OCI-LY7 (cell line): ENCODE data around the gene PATE4. TPM values are rescaled to one million over a fixed set of nuclear protein-coding genes. Genes with fewer than 3 reads are reported as not detected.

Experiments used
- Bru-seq: library from RNA; stranded (reverse); fragments of 400-500 nt; gene quantifications from one replicate; lab custom pipeline; 2021; lab: Mats Ljungman, UMichigan
- BruChase-seq, 2 experiments: library from RNA; stranded (reverse); fragments of 400-500 nt; gene quantifications; one replicate each; lab custom pipeline; 2021; lab: Mats Ljungman, UMichigan
- BruUV-seq: library from RNA; stranded (reverse); fragments of 400-500 nt; replicated peaks from 2 replicates; lab custom pipeline; 2021; lab: Mats Ljungman, UMichigan
- CTCF ChIA-PET: fragments of 300-600 bp; sonication (Branson Sonifier 250); formaldehyde crosslinking; loops from one replicate; lab custom pipeline; 2022; ENCODE audit warnings: antibody characterized with exemption; ENCODE audit not compliant: unreplicated experiment; lab: Charles Lee
- POLR2A ChIA-PET: fragments of 300-600 bp; sonication (Branson Sonifier 250); formaldehyde crosslinking; loops from one replicate; lab custom pipeline; 2022; ENCODE audit warnings: antibody characterized with exemption; lab: Charles Lee
- DNase-seq: peaks from one replicate; pipeline ENCODE4 v3.0.0-alpha.2; 2015; ENCODE audit warnings: low spot score
- H2AFZ ChIP-seq: fragments of 200-600 bp; sonication (generic), shearing (Covaris generic); 2 replicates; pipeline ENCODE4 v1.6.1; 2014; ENCODE audit warnings: mild to moderate bottlenecking, antibody characterized with exemption, low read length, moderate library complexity
- H3K27ac ChIP-seq: fragments of 200-600 bp; sonication (generic); 2 replicates; pipeline ENCODE4 v1.5.1; 2014; ENCODE audit warnings: mixed run types, low read depth, mild to moderate bottlenecking, moderate library complexity, low read length, inconsistent platforms; ENCODE audit not compliant: poor library complexity, severe bottlenecking
- H3K36me3 ChIP-seq: fragments of 200-600 bp; sonication (generic); 2 replicates; pipeline ENCODE4 v1.6.1; 2014; ENCODE audit warnings: mild to moderate bottlenecking, antibody characterized with exemption, low read length, moderate library complexity, mixed read lengths; ENCODE audit not compliant: insufficient read depth
- H3K4me1 ChIP-seq: fragments of 200-600 bp; sonication (generic); 2 replicates; pipeline ENCODE4 v1.5.1; 2014; ENCODE audit warnings: mild to moderate bottlenecking, low read length; ENCODE audit not compliant: insufficient read depth, poor library complexity, severe bottlenecking
- H3K4me2 ChIP-seq: fragments of 200-600 bp; sonication (generic); 2 replicates; pipeline ENCODE4 v1.6.1; 2014; ENCODE audit warnings: mild to moderate bottlenecking, low read length
- H3K4me3 ChIP-seq: fragments of 200-600 bp; sonication (generic); 2 replicates; pipeline ENCODE4 v1.5.1; 2014; ENCODE audit warnings: mild to moderate bottlenecking, low read depth, low read length; ENCODE audit not compliant: poor library complexity, severe bottlenecking
- H3K79me2 ChIP-seq: fragments of 200-600 bp; sonication (generic); 2 replicates; pipeline ENCODE4 v1.6.1; 2016; ENCODE audit warnings: low read depth, mild to moderate bottlenecking, low read length, moderate library complexity, mixed read lengths; ENCODE audit not compliant: insufficient read depth
- H3K9me2 ChIP-seq: fragments of 200-600 bp; sonication (generic); 2 replicates; pipeline ENCODE4 v1.6.1; 2016; ENCODE audit warnings: mild to moderate bottlenecking, low read length, mixed read lengths; ENCODE audit not compliant: insufficient read depth
- H3K9me3 ChIP-seq: fragments of 200-600 bp; sonication (generic); 2 replicates; pipeline ENCODE4 v1.6.1; 2014; ENCODE audit warnings: mild to moderate bottlenecking, mixed run types, low read length, mixed read lengths
- H4K20me1 ChIP-seq: fragments of 200-600 bp; sonication (generic); 2 replicates; pipeline ENCODE4 v1.6.1; 2014; ENCODE audit warnings: mild to moderate bottlenecking, antibody characterized with exemption, low read length, moderate library complexity, mixed read lengths; ENCODE audit not compliant: insufficient read depth
- CTCF ChIP-seq: fragments of 200-600 bp; sonication (generic); conservative IDR thresholded peaks from 2 replicates; pipeline ENCODE4 v1.5.1; 2014; ENCODE audit warnings: mild to moderate bottlenecking, antibody characterized with exemption, low read length, moderate library complexity, mixed read lengths
- EZH2phosphoT487 ChIP-seq: fragments of 200-600 bp; sonication (generic); IDR thresholded peaks from 2 replicates; pipeline ENCODE4 v1.6.1; 2018; ENCODE audit warnings: low read depth, borderline replicate concordance, mild to moderate bottlenecking, mixed run types, antibody characterized with exemption, low read length, moderate library complexity, mixed read lengths
- intact Hi-C: fragments of 100-400 bp; cut with micrococcal nuclease; formaldehyde crosslinking; loops from one replicate; pipeline ENCODE4 v1.10.0; 2022; ENCODE audit not compliant: unreplicated experiment
- long read RNA-seq: library from polyadenylated mRNA; stranded (forward); transcript quantifications from one replicate; pipeline ENCODE4 v2.0.0, GENCODE V29; 2022
- total RNA-seq, 2 experiments: library from RNA; depleted of rRNA in 1 of 2; stranded (reverse); fragments of >200 nt in 1 of 2; shearing (Covaris generic) in 1 of 2; gene quantifications; 2 replicates each; pipeline ENCODE4 v1.2.3, GENCODE V29; 2014 to 2022

PATE4 gene
- not detected in 2 replicates for total RNA-seq (2014; rRNA removed; shearing (Covaris generic))
- not detected in 2 replicates for total RNA-seq (2022)
- Bru-seq, nascent RNA = not detected
- BruChase-seq, experiment 1, labeled RNA remaining after a 6-hour chase = not detected
- BruChase-seq, experiment 2, labeled RNA remaining after a 2-hour chase = not detected
- long read RNA-seq = 0 reads

GRCh38 chr11:125833016-125833415 lies at the start of gene PATE4:
TSS of gene PATE4 (plus strand) at chr11:125833316. CDS start at chr11:125833360, 44 bp downstream.
- no peak for DNase-seq
- no peaks in the 10 kb centered on the region for H3K36me3 ChIP-seq
- no peak within 1 kb of the TSS for H2AFZ ChIP-seq
- TF ChIP-seq CTCF (no peak), EZH2phosphoT487 (no peak)
- H3K4me3 ChIP-seq = no peak within 1 kb of the TSS
- H3K9me2 ChIP-seq = no peaks in the 10 kb centered on the region
- no peak within 1 kb of the TSS for H3K27ac ChIP-seq
- H3K9me3 ChIP-seq = no peaks in the 10 kb centered on the region
- H4K20me1 ChIP-seq = no peaks in the 10 kb centered on the region
- intact Hi-C loops = no loop called here
- no peaks in the 10 kb centered on the region for H3K4me1 ChIP-seq
- no TSS peak for BruUV-seq
- POLR2A ChIA-PET = no interaction called here
- no peak within 1 kb of the TSS for H3K4me2 ChIP-seq
- CTCF ChIA-PET = no interaction called here
- no peaks in the 10 kb centered on the region for H3K79me2 ChIP-seq

- no peaks in the 10 kb centered on the region for H3K4me1 ChIP-seq
- BruUV-seq = no TSS peak
- H3K9me3 ChIP-seq = no peaks in the 10 kb centered on the region
- TF ChIP-seq CTCF = no peak
- TF ChIP-seq EZH2phosphoT487 = no peak
- CTCF ChIA-PET = no interaction called here
- intact Hi-C loops = no loop called here
- H3K4me2 ChIP-seq = no peak overlapping the region
- no peak overlapping the region for H2AFZ ChIP-seq
- no peaks in the 10 kb centered on the region for H3K79me2 ChIP-seq
- POLR2A ChIA-PET = no interaction called here
- H3K27ac ChIP-seq = no peak overlapping the region
- H3K9me2 ChIP-seq = no peaks in the 10 kb centered on the region
- H3K36me3 ChIP-seq = no peaks in the 10 kb centered on the region
- DNase-seq = no peak
- no peaks in the 10 kb centered on the region for H4K20me1 ChIP-seq
- H3K4me3 ChIP-seq = no peak overlapping the region
These were observed 48.4 kb upstream of the PATE4 start for GRCh38 chr11:125784678-125785077.

DNA sequence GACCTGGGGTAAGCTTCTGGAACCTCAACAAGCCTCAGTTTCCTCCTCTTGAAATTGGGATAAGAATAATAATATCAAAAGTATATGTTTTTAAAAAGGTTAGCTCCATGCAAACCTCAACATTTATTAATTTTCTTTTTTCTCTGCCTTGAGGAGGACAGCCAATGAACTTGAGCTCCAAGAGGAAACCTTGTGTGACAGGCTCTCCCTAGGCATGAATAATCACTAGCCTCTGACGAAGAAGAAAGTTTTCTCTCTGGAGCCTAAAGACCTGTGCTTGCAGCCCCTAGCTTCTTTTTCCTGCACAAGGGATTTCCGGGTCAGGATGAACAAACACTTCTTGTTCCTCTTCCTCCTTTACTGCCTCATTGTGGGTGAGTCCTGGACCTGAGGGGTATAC lies 45.3 kb upstream of the PATE4 start, which contains the start of gene PATE3:
TSS of gene PATE3 (plus strand) at position 301 of the 400 bp plus-strand sequence. CDS start at position 326, 25 bp downstream.
- Histone ChIP-seq H3K4me2 (no peak within 1 kb of the TSS), H3K79me2 (no peaks in the 10 kb centered on the region), H3K9me2 (no peaks in the 10 kb centered on the region), H3K4me3 (no peak within 1 kb of the TSS), H2AFZ (no peak within 1 kb of the TSS), H3K4me1 (no peaks in the 10 kb centered on the region), H3K27ac (no peak within 1 kb of the TSS), H3K9me3 (no peaks in the 10 kb centered on the region), H3K36me3 (no peaks in the 10 kb centered on the region), H4K20me1 (no peaks in the 10 kb centered on the region)
- TF ChIP-seq CTCF = no peak
- TF ChIP-seq EZH2phosphoT487 = no peak
- intact Hi-C loops = no loop called here
- ChIA-PET POLR2A (no interaction called here), CTCF (no interaction called here)
- no peak for DNase-seq
- BruUV-seq = no TSS peak
